Esophagus muscularis mucosa (tissue), 4 donors: Measurements from ENCODE around the gene PIK3R5. TPM values are rescaled to one million over a fixed set of nuclear protein-coding genes. Genes with fewer than 3 reads are reported as not detected.

Source experiments
- DNase-seq: peaks from one replicate; pipeline ENCODE4 v3.0.0-alpha.2; 2017; ENCODE audit errors: extremely low spot score
- H3K27ac ChIP-seq, 4 donors: fragments of 200-600 bp; sonication (generic); replicated peaks in 1 of 4; 1 replicate in 3 of 4; 2 replicates in 1 of 4; pipeline ENCODE4 v1.5.1; 2016 to 2019; ENCODE audit warnings: mild to moderate bottlenecking in 1 of 4
- H3K27me3 ChIP-seq, 4 donors: fragments of 200-600 bp; sonication (generic); one replicate each; pipeline versions ENCODE4 v1.5.1 to v1.6.0; 2016 to 2019
- H3K36me3 ChIP-seq, 4 donors: fragments of 200-600 bp; sonication (generic); one replicate each; pipeline ENCODE4 v1.5.1; 2016 to 2019
- H3K4me1 ChIP-seq, 4 donors: fragments of 200-600 bp; sonication (generic); one replicate each; pipeline ENCODE4 v1.5.1; 2016 to 2019
- H3K4me3 ChIP-seq, 4 donors: fragments of 200-600 bp; sonication (generic); 1 replicate in 2 of 4; 2 replicates in 2 of 4; pipeline ENCODE4 v1.5.1; 2016 to 2019; ENCODE audit warnings: mild to moderate bottlenecking in 4 of 4, moderate library complexity in 1 of 4
- H3K9me3 ChIP-seq, 4 donors: fragments of 200-600 bp; sonication (generic); 1 replicate in 3 of 4; 2 replicates in 1 of 4; pipeline ENCODE4 v1.5.1; 2016 to 2019
- CTCF ChIP-seq, 3 experiments: fragments of 200-600 bp in 2 of 3; fragments of 450-650 bp in 1 of 3; sonication (generic) in 2 of 3; IDR thresholded peaks; one replicate each; pipeline ENCODE4 v1.5.1; 2017 to 2019; ENCODE audit warnings: antibody characterized with exemption in 3 of 3, mild to moderate bottlenecking in 2 of 3, moderate library complexity in 1 of 3
- EP300 ChIP-seq: sonication (generic); formaldehyde crosslinking; IDR thresholded peaks from one replicate; pipeline ENCODE4 v1.6.1; 2017; ENCODE audit warnings: antibody characterized with exemption
- POLR2A ChIP-seq: fragments of 450-650 bp; IDR thresholded peaks from one replicate; pipeline ENCODE4 v1.6.1; 2017; ENCODE audit warnings: antibody characterized with exemption, moderate library complexity, mild to moderate bottlenecking, low read depth
- POLR2AphosphoS5 ChIP-seq, 2 donors: sonication (generic); formaldehyde crosslinking; IDR thresholded peaks; one replicate each; pipeline ENCODE4 v1.6.1; 2017; ENCODE audit warnings: antibody characterized with exemption in 2 of 2
- WGBS: methylation state at CpG from one replicate; pipeline ENCODE4 v1.1.5; 2018; 5-methylcytosine and 5-hydroxymethylcytosine counted together
- intact Hi-C: fragments of 100-400 bp; cut with DNase I; formaldehyde crosslinking; loops from one replicate; pipeline ENCODE4 v1.15.1; 2023
- total RNA-seq, 4 donors: library from RNA; depleted of rRNA; stranded (reverse); fragments of >200 nt; gene quantifications; one replicate each; pipeline versions ENCODE4 v1.1.0 to v1.2.1, GENCODE V29; 2016

Gene PIK3R5
- total RNA-seq, 4 donors from 2014 or later: 7.0 to 16.2 (median 9.6) TPM

GRCh38 chr17:8872705-8873435 is 92.6 kb downstream of the PIK3R5 start:
- Histone ChIP-seq H3K9me3 (no peaks in the 10 kb centered on the region), H3K4me3 (no peak overlapping the region), H3K4me1 (peaks cover 0 to 8% (median 2%) of the 10 kb centered on the region in 4 donors), H3K36me3 (no peaks in the 10 kb centered on the region), H3K27ac (no peak overlapping the region), H3K27me3 (peaks cover 0 to 33% (median 0%) of the 10 kb centered on the region in 4 donors)
- intact Hi-C loops: no loop called here
- no peak for DNase-seq
- TF ChIP-seq CTCF (IDR thresholded peaks at IDR 0.05) (no peak), EP300 (no peak), POLR2AphosphoS5 (IDR thresholded peaks at IDR 0.05) (no peak), POLR2A (no peak)
- WGBS: 42% methylated on average over 17 of the region's 17 CpGs

- Histone ChIP-seq H3K4me3 (no peak overlapping the region), H3K27me3 (peaks cover 0 to 33% (median 0%) of the 10 kb centered on the region in 4 donors), H3K36me3 (no peaks in the 10 kb centered on the region), H3K9me3 (no peaks in the 10 kb centered on the region), H3K27ac (no peak overlapping the region), H3K4me1 (peaks cover 0 to 8% (median 2%) of the 10 kb centered on the region in 4 donors)
- TF ChIP-seq POLR2AphosphoS5 (IDR thresholded peaks at IDR 0.05) (no peak), POLR2A (no peak), EP300 (no peak), CTCF (IDR thresholded peaks at IDR 0.05) (no peak)
- WGBS: 70% methylated on average over 7 of the region's 7 CpGs
- intact Hi-C loops: no loop called here
- no peak for DNase-seq
Measured at GRCh38 chr17:8872036-8872704, 93.3 kb downstream of the PIK3R5 start.

- TF ChIP-seq POLR2A (no peak), CTCF (IDR thresholded peaks at IDR 0.05) (no peak), POLR2AphosphoS5 (IDR thresholded peaks at IDR 0.05) (no peak), EP300 (no peak)
Measured at GRCh38 chr17:8871081-8871581, 94.4 kb downstream of the PIK3R5 start.

GRCh38 chr17:8870406-8871040 is 95.0 kb downstream of the PIK3R5 start:
- no peak for TF ChIP-seq CTCF (IDR thresholded peaks at IDR 0.05)
- intact Hi-C loops: no loop called here
- 82% methylated on average over 13 of the region's 13 CpGs for WGBS
- peaks cover 0 to 8% (median 2%) of the 10 kb centered on the region in 4 donors for H3K4me1 ChIP-seq
- DNase-seq: no peak
- peaks cover 0 to 32% (median 0%) of the 10 kb centered on the region in 4 donors for H3K27me3 ChIP-seq
- H3K9me3 ChIP-seq: no peaks in the 10 kb centered on the region
- no peak overlapping the region for H3K27ac ChIP-seq
- no peaks in the 10 kb centered on the region for H3K36me3 ChIP-seq
- H3K4me3 ChIP-seq: no peak overlapping the region

More at GRCh38 chr17:8871081-8871581, 94.4 kb downstream of the PIK3R5 start:
- Histone ChIP-seq H3K4me1 (peaks cover 0 to 8% (median 2%) of the 10 kb centered on the region in 4 donors), H3K36me3 (no peaks in the 10 kb centered on the region), H3K27me3 (peaks cover 0 to 32% (median 0%) of the 10 kb centered on the region in 4 donors), H3K4me3 (no peak overlapping the region), H3K27ac (no peak overlapping the region), H3K9me3 (no peaks in the 10 kb centered on the region)
- intact Hi-C loops: no loop called here
- WGBS: 75% methylated on average over 7 of the region's 13 CpGs
- no peak for DNase-seq
